GM18873 (cell line): ENCODE results near the gene EVC.
"Not testable (repeated sequence)": the region's sequence is repeated elsewhere in the genome, so short reads cannot be mapped to it uniquely, and the experiment has no call there.

Experiments used
- ATAC-seq: cut with Tn5 transposase; IDR thresholded peaks from one replicate; pipeline ENCODE4 v1.9.1; 2021; ENCODE audit warnings: mild to moderate bottlenecking, moderate library complexity, moderate number of reproducible peaks; ENCODE audit not compliant: unreplicated experiment, low FRiP score

EVC gene

GRCh38 chr4:5707778-5708448, 3.1 kb upstream of the EVC start:
- no peak for ATAC-seq

GRCh38 chr4:5708449-5709206, 2.4 kb upstream of the EVC start, which contains the start of gene EVC2:
TSS of gene EVC2 (minus strand) at chr4:5708559. CDS start at chr4:5708513, 46 bp downstream.
- ATAC-seq, result no peak

GRCh38 chr4:5709207-5709575, 1.8 kb upstream of the EVC start:
- ATAC-seq, result no peak

- ATAC-seq, result no peak
These were observed 688 bp upstream of the EVC start for GRCh38 chr4:5710065-5710960.

GRCh38 chr4:5711479-5712184, 631 bp downstream of the EVC start:
- no peak for ATAC-seq

GRCh38 chr4:5712517-5712916, 1.5 kb downstream of the EVC start:
- no peak for ATAC-seq

GRCh38 chr4:5712931-5713330, 1.9 kb downstream of the EVC start:
- ATAC-seq, result no peak

GRCh38 chr4:5713861-5714260, 2.9 kb downstream of the EVC start:
- ATAC-seq, result no peak

- no peak for ATAC-seq
These were observed 4.4 kb downstream of the EVC start for GRCh38 chr4:5715357-5715756.

GRCh38 chr4:5716391-5716790, 5.4 kb downstream of the EVC start:
- no peak for ATAC-seq

GRCh38 chr4:5717449-5718158, 6.6 kb downstream of the EVC start:
- ATAC-seq, result no peak

- no peak for ATAC-seq
These were observed 7.4 kb downstream of the EVC start for GRCh38 chr4:5718411-5718810.

- ATAC-seq, result no peak
These were observed 8.5 kb downstream of the EVC start for GRCh38 chr4:5719350-5720055.

GRCh38 chr4:5720157-5720850, 9.3 kb downstream of the EVC start:
- ATAC-seq, result no peak

- ATAC-seq, result no peak
These were observed 10.0 kb downstream of the EVC start for GRCh38 chr4:5720980-5721379.

GRCh38 chr4:5721923-5722322, 10.9 kb downstream of the EVC start:
- no peak for ATAC-seq

- no peak for ATAC-seq
These were observed 11.3 kb downstream of the EVC start for GRCh38 chr4:5722328-5722727.

- ATAC-seq, result no peak
These were observed 13.4 kb downstream of the EVC start for GRCh38 chr4:5724377-5724776.

- ATAC-seq, result not testable (repeated sequence)
These were observed 17.4 kb downstream of the EVC start for GRCh38 chr4:5728412-5728811.
